ENCODE measurements around the gene LRIT2.

GRCh38 chr10:84204610-84205009, 20.7 kb downstream of the LRIT2 start:
- TF ChIP-seq CTCF (conservative IDR thresholded peaks at IDR 0.05; ENCODE audit: low read depth, low read length) (no peak), EZH2 (IDR thresholded peaks at IDR 0.05; ENCODE audit: borderline replicate concordance, low read depth, low read length, poor library complexity, severe bottlenecking) (no peak)
